Naive thymus-derived CD4-positive, alpha-beta T cell (primary cell): ENCODE results near the gene ZNF354B. TPM values are rescaled to one million over a fixed set of nuclear protein-coding genes. Genes with fewer than 3 reads are reported as not detected.
"Not testable (repeated sequence)": the region's sequence is repeated elsewhere in the genome, so short reads cannot be mapped to it uniquely, and the experiment has no call there.

ENCODE experiments used
- ATAC-seq: fragments of 150-1000 bp; cut with Tn5 transposase; 2 replicates; pipeline ENCODE4 v1.10.0; 2021; ENCODE audit warnings: mild to moderate bottlenecking, moderate library complexity
- CTCF ChIA-PET: fragments of 350-600 bp; sonication (Branson Sonifier 250); formaldehyde crosslinking; loops from one replicate; lab custom pipeline; 2021; ENCODE audit warnings: antibody characterized with exemption; lab: Charles Lee
- POLR2A ChIA-PET: fragments of 350-600 bp; sonication (Branson Sonifier 250); formaldehyde crosslinking; loops from one replicate; lab custom pipeline; 2021; ENCODE audit warnings: antibody characterized with exemption, inconsistent platforms; lab: Charles Lee
- DNase-seq, 9 donors: peaks; one replicate each; pipeline versions ENCODE4 v3.0.0 to v3.0.0-alpha.2; 2020 to 2022; ENCODE audit warnings: mixed read lengths in 1 of 9
- H3K27ac ChIP-seq: one replicate; pipeline ENCODE4 v1.7.0; 2013; ENCODE audit warnings: mild to moderate bottlenecking, low read depth, low read length, moderate library complexity
- H3K27me3 ChIP-seq, 2 donors: one replicate each; pipeline ENCODE4 v1.7.0; 2013; ENCODE audit warnings: low read length in 2 of 2, mild to moderate bottlenecking in 2 of 2, moderate library complexity in 2 of 2; ENCODE audit not compliant: control insufficient read depth in 2 of 2, insufficient read depth in 2 of 2
- H3K36me3 ChIP-seq, 3 experiments: 1 replicate in 2 of 3; 2 replicates in 1 of 3; pipeline ENCODE4 v1.7.0; 2013; ENCODE audit warnings: low read length in 3 of 3, mild to moderate bottlenecking in 3 of 3, moderate library complexity in 1 of 3; ENCODE audit not compliant: insufficient read depth in 3 of 3, control insufficient read depth in 2 of 3
- H3K4me1 ChIP-seq, 2 donors: one replicate each; pipeline ENCODE4 v1.7.0; 2013; ENCODE audit warnings: low read length in 2 of 2, mild to moderate bottlenecking in 2 of 2, moderate library complexity in 1 of 2; ENCODE audit not compliant: control insufficient read depth in 2 of 2, insufficient read depth in 2 of 2
- H3K4me3 ChIP-seq: 2 replicates; pipeline ENCODE4 v1.7.0; 2013; ENCODE audit warnings: mild to moderate bottlenecking, low read length
- H3K9me3 ChIP-seq, 3 experiments: 1 replicate in 2 of 3; 2 replicates in 1 of 3; pipeline ENCODE4 v1.7.0; 2013; ENCODE audit warnings: low read length in 3 of 3; ENCODE audit not compliant: control insufficient read depth in 2 of 3
- H3K27ac Mint-ChIP-seq, 9 donors: one replicate each; pipeline ENCODE4 v1.8.0; 2020 to 2022; ENCODE audit warnings: mixed read lengths in 9 of 9, mild to moderate bottlenecking in 8 of 9, moderate library complexity in 5 of 9, inconsistent platforms in 2 of 9
- H3K27me3 Mint-ChIP-seq, 5 donors: one replicate each; pipeline ENCODE4 v1.8.0; 2021 to 2022; ENCODE audit warnings: mixed read lengths in 5 of 5, mild to moderate bottlenecking in 1 of 5
- H3K36me3 Mint-ChIP-seq, 5 donors: one replicate each; pipeline ENCODE4 v1.8.0; 2020 to 2022; ENCODE audit warnings: mixed read lengths in 5 of 5, mild to moderate bottlenecking in 3 of 5, inconsistent platforms in 1 of 5
- H3K4me1 Mint-ChIP-seq, 7 donors: one replicate each; pipeline ENCODE4 v1.8.0; 2020 to 2022; ENCODE audit warnings: mixed read lengths in 7 of 7, mild to moderate bottlenecking in 3 of 7, inconsistent platforms in 1 of 7
- H3K4me3 Mint-ChIP-seq, 10 donors: one replicate each; pipeline ENCODE4 v1.8.0; 2020 to 2022; ENCODE audit warnings: mild to moderate bottlenecking in 10 of 10, mixed read lengths in 10 of 10, moderate library complexity in 6 of 10, inconsistent platforms in 2 of 10
- H3K9me3 Mint-ChIP-seq, 11 donors: one replicate each; pipeline ENCODE4 v1.8.0; 2020 to 2022; ENCODE audit warnings: mixed read lengths in 11 of 11, mild to moderate bottlenecking in 4 of 11, inconsistent platforms in 1 of 11, moderate library complexity in 1 of 11
- intact Hi-C, 2 donors: fragments of 100-400 bp; cut with micrococcal nuclease; formaldehyde crosslinking; loops; one replicate each; pipeline ENCODE4 v1.15.1; 2023
- polyA plus RNA-seq, 2 donors: library from polyadenylated mRNA; unstranded; fragments of 300-500 nt; fragmentation: Illumina TruSeq; gene quantifications; one replicate each; pipeline ENCODE4 v1.2.3, GENCODE V29; 2021
- total RNA-seq, 6 experiments: library from RNA in 5 of 6; stranded (reverse) in 5 of 6; gene quantifications; 1 replicate in 5 of 6; 2 replicates in 1 of 6; pipeline ENCODE4 v1.2.3 and lab custom pipeline; 2021 to 2026

The ZNF354B gene
- total and polyA plus RNA-seq, 7 experiments from 2014 or later = 5.8 to 36.7 (median 13.4) TPM

- ATAC-seq, H3K4me3 ChIP-seq, DNase-seq, CTCF ChIA-PET, H3K36me3 ChIP-seq, H3K27ac ChIP-seq, H3K4me1 Mint-ChIP-seq, H3K4me3 Mint-ChIP-seq, H3K4me1 ChIP-seq, H3K27me3 Mint-ChIP-seq, H3K27ac Mint-ChIP-seq, POLR2A ChIA-PET, H3K9me3 ChIP-seq, H3K27me3 ChIP-seq, H3K36me3 Mint-ChIP-seq, H3K9me3 Mint-ChIP-seq: not testable (repeated sequence)
- intact Hi-C loops = loop anchor here in 1 of 2 donors (5.0 kb wide), 1 partner anchor 563 kb away; no protein-coding TSS in a partner anchor
Observed at GRCh38 chr5:178840399-178840798, 19.4 kb upstream of the ZNF354B start.

GRCh38 chr5:178849316-178849715 is 10.4 kb upstream of the ZNF354B start:
- ChIA-PET CTCF (no interaction called here), POLR2A (no interaction called here)
- Mint-ChIP-seq H3K36me3 (no peaks in the 10 kb centered on the region), H3K4me3 (no peak overlapping the region), H3K27me3 (peaks cover 0 to 19% (median 16%) of the 10 kb centered on the region in 5 donors), H3K9me3 (peaks cover 0 to 9% (median 0%) of the 10 kb centered on the region in 11 donors), H3K4me1 (no peaks in the 10 kb centered on the region), H3K27ac (no peak overlapping the region)
- no peaks in the 10 kb centered on the region for H3K9me3 ChIP-seq
- no peak overlapping the region for H3K27ac ChIP-seq
- intact Hi-C loops = no loop called here
- H3K4me3 ChIP-seq = no peak overlapping the region
- H3K27me3 ChIP-seq = no peaks in the 10 kb centered on the region
- no peak for ATAC-seq
- DNase-seq = no peak
- H3K36me3 ChIP-seq = no peaks in the 10 kb centered on the region
- H3K4me1 ChIP-seq = no peaks in the 10 kb centered on the region

GRCh38 chr5:178851951-178852350 is 7.8 kb upstream of the ZNF354B start:
- ATAC-seq = no peak
- Mint-ChIP-seq H3K36me3 (no peaks in the 10 kb centered on the region), H3K4me3 (no peak overlapping the region), H3K4me1 (no peaks in the 10 kb centered on the region), H3K9me3 (peaks cover 0 to 9% (median 0%) of the 10 kb centered on the region in 11 donors), H3K27ac (no peak overlapping the region), H3K27me3 (peaks cover 0 to 26% (median 16%) of the 10 kb centered on the region in 5 donors)
- Histone ChIP-seq H3K36me3 (no peaks in the 10 kb centered on the region), H3K4me1 (no peaks in the 10 kb centered on the region), H3K4me3 (no peak overlapping the region), H3K9me3 (no peaks in the 10 kb centered on the region), H3K27me3 (no peaks in the 10 kb centered on the region), H3K27ac (no peak overlapping the region)
- no peak for DNase-seq
- POLR2A ChIA-PET = no interaction called here
- intact Hi-C loops = no loop called here
- CTCF ChIA-PET = no interaction called here

- H3K4me1 ChIP-seq = peaks cover 0 to 2% of the 10 kb centered on the region in 2 donors
- Mint-ChIP-seq H3K36me3 (peaks cover 0 to 3% (median 0%) of the 10 kb centered on the region in 5 donors), H3K4me3 (no peak overlapping the region), H3K27me3 (peaks cover 0 to 19% (median 16%) of the 10 kb centered on the region in 5 donors), H3K9me3 (peaks cover 0 to 12% (median 0%) of the 10 kb centered on the region in 11 donors), H3K27ac (no peak overlapping the region), H3K4me1 (peaks cover 2 to 4% (median 3%) of the 10 kb centered on the region in 7 donors)
- no peaks in the 10 kb centered on the region for H3K9me3 ChIP-seq
- H3K27me3 ChIP-seq = no peaks in the 10 kb centered on the region
- intact Hi-C loops = no loop called here
- ChIA-PET POLR2A (no interaction called here), CTCF (no interaction called here)
- H3K36me3 ChIP-seq = no peaks in the 10 kb centered on the region
- H3K4me3 ChIP-seq = no peak overlapping the region
- DNase-seq (no peak), ATAC-seq (no peak)
- no peak overlapping the region for H3K27ac ChIP-seq
Observed at GRCh38 chr5:178854284-178854683, 5.5 kb upstream of the ZNF354B start.

GRCh38 chr5:178860615-178861014 is 862 bp downstream of the ZNF354B start:
- Mint-ChIP-seq H3K36me3 (peaks cover 9 to 35% (median 32%) of the 10 kb centered on the region in 5 donors), H3K9me3 (peaks cover 0 to 11% (median 0%) of the 10 kb centered on the region in 11 donors), H3K4me3 (peak overlapping the region in 5 of 10 donors; percentile 67 to 93 (median 88)), H3K4me1 (peaks cover 22 to 34% (median 30%) of the 10 kb centered on the region in 7 donors)
- CTCF ChIA-PET, H3K27ac Mint-ChIP-seq, H3K4me1 ChIP-seq, ATAC-seq, POLR2A ChIA-PET, H3K9me3 ChIP-seq, DNase-seq, intact Hi-C loops, H3K27me3 ChIP-seq, H3K27me3 Mint-ChIP-seq: not testable (repeated sequence)
- H3K27ac ChIP-seq = peak overlapping the region; percentile 75
- peaks cover 0 to 17% (median 0%) of the 10 kb centered on the region in 3 experiments for H3K36me3 ChIP-seq
- peak overlapping the region; percentile 77 for H3K4me3 ChIP-seq

GRCh38 chr5:178861627-178862026 is 1.9 kb downstream of the ZNF354B start:
- Mint-ChIP-seq H3K9me3 (peaks cover 0 to 15% (median 0%) of the 10 kb centered on the region in 11 donors), H3K27ac (peak overlapping the region; percentile 6 to 76 (median 53)), H3K4me3 (peak overlapping the region; percentile 63 to 88 (median 82)), H3K4me1 (peaks cover 22 to 34% (median 30%) of the 10 kb centered on the region in 7 donors), H3K36me3 (peaks cover 11 to 45% (median 42%) of the 10 kb centered on the region in 5 donors), H3K27me3 (no peaks in the 10 kb centered on the region)
- H3K27me3 ChIP-seq = no peaks in the 10 kb centered on the region
- intact Hi-C loops = no loop called here
- ChIA-PET CTCF (no interaction called here), POLR2A (no interaction called here)
- no peaks in the 10 kb centered on the region for H3K9me3 ChIP-seq
- ATAC-seq (no peak), DNase-seq (no peak)
- no peak overlapping the region for H3K27ac ChIP-seq
- peaks cover 0 to 27% (median 0%) of the 10 kb centered on the region in 3 experiments for H3K36me3 ChIP-seq
- peaks cover 5 to 6% of the 10 kb centered on the region in 2 donors for H3K4me1 ChIP-seq
- H3K4me3 ChIP-seq = no peak overlapping the region

GRCh38 chr5:178866946-178867345 is 7.2 kb downstream of the ZNF354B start:
- intact Hi-C loops = no loop called here

More at GRCh38 chr5:178866946-178867345, 7.2 kb downstream of the ZNF354B start:
- no peak overlapping the region for H3K4me3 Mint-ChIP-seq
- ATAC-seq = no peak
- no peak for DNase-seq
- H3K36me3 Mint-ChIP-seq = peaks cover 42 to 89% (median 83%) of the 10 kb centered on the region in 5 donors
- no peaks in the 10 kb centered on the region for H3K27me3 ChIP-seq
- ChIA-PET POLR2A (no interaction called here), CTCF (no interaction called here)
- H3K4me1 ChIP-seq = no peaks in the 10 kb centered on the region
- peaks cover 7 to 46% (median 26%) of the 10 kb centered on the region in 11 donors for H3K9me3 Mint-ChIP-seq
- peaks cover 0 to 75% (median 4%) of the 10 kb centered on the region in 3 experiments for H3K36me3 ChIP-seq
- H3K9me3 ChIP-seq = peaks cover 0 to 14% (median 0%) of the 10 kb centered on the region in 3 experiments
- H3K27me3 Mint-ChIP-seq = no peaks in the 10 kb centered on the region
- H3K27ac Mint-ChIP-seq = no peak overlapping the region
- H3K4me1 Mint-ChIP-seq = peaks cover 8 to 16% (median 12%) of the 10 kb centered on the region in 7 donors
- H3K4me3 ChIP-seq = no peak overlapping the region
- no peak overlapping the region for H3K27ac ChIP-seq
